ENCODE data around the gene CCDC187. TPM values are rescaled to one million over a fixed set of nuclear protein-coding genes. Genes with fewer than 3 reads are reported as not detected.

Gene CCDC187
- total RNA-seq, 1 experiment from 2014 or later, result not detected

DNA sequence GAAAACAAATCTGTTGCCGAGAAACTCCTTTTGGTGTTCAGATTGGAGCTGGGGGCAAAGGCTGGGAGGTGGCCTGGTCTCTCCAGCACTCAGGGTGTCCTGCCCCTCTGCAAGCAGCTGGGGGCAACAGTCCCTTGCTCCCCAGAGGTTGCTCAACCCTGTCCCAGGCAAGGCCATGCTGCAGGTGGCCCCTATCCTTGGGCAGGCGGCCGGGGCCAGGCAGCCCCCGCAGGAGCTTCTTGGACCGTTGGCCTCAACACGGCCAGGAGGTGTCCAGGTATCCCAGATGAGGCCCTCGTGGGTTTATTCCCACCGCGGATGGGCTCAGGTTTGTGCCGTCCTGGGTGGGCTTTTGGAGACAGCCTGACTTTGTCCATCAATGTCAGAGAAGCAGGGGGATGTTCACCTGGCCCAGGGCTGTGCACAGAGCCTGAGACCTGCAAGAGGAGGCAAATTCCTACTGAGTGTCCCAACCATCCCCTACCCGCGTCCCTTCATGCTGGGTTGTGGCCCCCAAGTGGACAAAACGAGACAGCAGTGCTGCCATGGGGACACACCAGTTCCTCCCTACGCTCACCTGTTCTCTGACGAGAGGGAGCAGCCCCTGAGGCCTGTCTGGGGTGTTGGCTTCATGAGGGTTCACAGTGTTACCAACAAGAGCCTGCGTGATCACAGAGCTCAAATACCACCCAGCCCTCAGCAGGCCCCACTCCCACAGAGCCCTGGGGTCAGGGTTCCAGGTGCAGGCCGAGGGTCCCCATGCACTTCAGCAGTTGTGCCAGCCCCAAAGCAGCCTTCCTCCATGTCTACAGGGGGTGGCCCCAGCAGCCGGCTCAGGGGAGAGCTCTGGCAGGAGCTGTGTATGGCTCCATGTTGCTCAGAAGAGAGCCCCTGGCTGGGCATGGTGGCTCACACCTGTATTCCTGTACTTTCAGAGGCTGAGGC lies 9.5 kb upstream of the CCDC187 start:
- Histone ChIP-seq H3K9me3 (ENCODE audit: low read depth, low read length, poor library complexity, severe bottlenecking) (peaks cover 11% of the 10 kb centered on the region), H3K4me3 (ENCODE audit: low read depth, low read length, poor library complexity, severe bottlenecking) (no peak overlapping the region), H3K36me3 (ENCODE audit: insufficient read depth, low read length, poor library complexity, severe bottlenecking) (no peaks in the 10 kb centered on the region), H3K27ac (ENCODE audit: low read depth, low read length, poor library complexity, severe bottlenecking) (no peak overlapping the region), H3K27me3 (replicated peaks; ENCODE audit: insufficient read depth, low read depth, low read length, poor library complexity) (no peaks in the 10 kb centered on the region), H3K4me1 (ENCODE audit: insufficient read depth, low read length, poor library complexity, severe bottlenecking) (peaks cover 16% of the 10 kb centered on the region)
- TF ChIP-seq, protein P1, sequence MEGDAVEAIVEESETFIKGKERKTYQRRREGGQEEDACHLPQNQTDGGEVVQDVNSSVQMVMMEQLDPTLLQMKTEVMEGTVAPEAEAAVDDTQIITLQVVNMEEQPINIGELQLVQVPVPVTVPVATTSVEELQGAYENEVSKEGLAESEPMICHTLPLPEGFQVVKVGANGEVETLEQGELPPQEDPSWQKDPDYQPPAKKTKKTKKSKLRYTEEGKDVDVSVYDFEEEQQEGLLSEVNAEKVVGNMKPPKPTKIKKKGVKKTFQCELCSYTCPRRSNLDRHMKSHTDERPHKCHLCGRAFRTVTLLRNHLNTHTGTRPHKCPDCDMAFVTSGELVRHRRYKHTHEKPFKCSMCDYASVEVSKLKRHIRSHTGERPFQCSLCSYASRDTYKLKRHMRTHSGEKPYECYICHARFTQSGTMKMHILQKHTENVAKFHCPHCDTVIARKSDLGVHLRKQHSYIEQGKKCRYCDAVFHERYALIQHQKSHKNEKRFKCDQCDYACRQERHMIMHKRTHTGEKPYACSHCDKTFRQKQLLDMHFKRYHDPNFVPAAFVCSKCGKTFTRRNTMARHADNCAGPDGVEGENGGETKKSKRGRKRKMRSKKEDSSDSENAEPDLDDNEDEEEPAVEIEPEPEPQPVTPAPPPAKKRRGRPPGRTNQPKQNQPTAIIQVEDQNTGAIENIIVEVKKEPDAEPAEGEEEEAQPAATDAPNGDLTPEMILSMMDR (conservative IDR thresholded peaks at IDR 0.05; ENCODE audit: low read depth, low read length), result no peak
- no peak for TF ChIP-seq EZH2 (IDR thresholded peaks at IDR 0.05; ENCODE audit: borderline replicate concordance, low read depth, low read length, poor library complexity, severe bottlenecking)
- no peak for DNase-seq (ENCODE audit: low spot score)
- intact Hi-C loops (cut with micrococcal nuclease; ENCODE audit: unreplicated experiment), result no loop called here
- BruUV-seq (replicated peaks), result no TSS peak
- POLR2A ChIA-PET (ENCODE audit: low non-redundant PET), result no interaction called here
- CTCF ChIA-PET, result interaction anchor here (1.3 kb wide), 2 partner anchors 10 to 50 kb away, joined by 3 to 4 read pairs; partner anchors contain the start of gene DNLZ

- peak; percentile 36 for DNase-seq (ENCODE audit: low spot score)
- ChIA-PET CTCF (interaction anchor here (1.3 kb wide), 2 partner anchors 11 to 51 kb away, joined by 3 to 4 read pairs; partner anchors contain the start of gene DNLZ), POLR2A (ENCODE audit: low non-redundant PET) (no interaction called here)
- Histone ChIP-seq H3K27me3 (replicated peaks; ENCODE audit: insufficient read depth, low read depth, low read length, poor library complexity) (no peaks in the 10 kb centered on the region), H3K4me3 (ENCODE audit: low read depth, low read length, poor library complexity, severe bottlenecking) (no peak overlapping the region), H3K36me3 (ENCODE audit: insufficient read depth, low read length, poor library complexity, severe bottlenecking) (no peaks in the 10 kb centered on the region), H3K4me1 (ENCODE audit: insufficient read depth, low read length, poor library complexity, severe bottlenecking) (peaks cover 16% of the 10 kb centered on the region), H3K9me3 (ENCODE audit: low read depth, low read length, poor library complexity, severe bottlenecking) (peaks cover 11% of the 10 kb centered on the region), H3K27ac (ENCODE audit: low read depth, low read length, poor library complexity, severe bottlenecking) (no peak overlapping the region)
- BruUV-seq (replicated peaks), result no TSS peak
- intact Hi-C loops (cut with micrococcal nuclease; ENCODE audit: unreplicated experiment), result no loop called here
- TF ChIP-seq EZH2 (IDR thresholded peaks at IDR 0.05; ENCODE audit: borderline replicate concordance, low read depth, low read length, poor library complexity, severe bottlenecking), result no peak
- TF ChIP-seq, protein P1 (conservative IDR thresholded peaks at IDR 0.05; ENCODE audit: low read depth, low read length), result peak; percentile 61
Observed at GRCh38 chr9:136312436-136312835, 8.5 kb upstream of the CCDC187 start.

GRCh38 chr9:136312009-136312375 lies 8.1 kb upstream of the CCDC187 start:
- intact Hi-C loops (cut with micrococcal nuclease; ENCODE audit: unreplicated experiment), result no loop called here
- no peak for DNase-seq (ENCODE audit: low spot score)
- no peak overlapping the region for H3K4me3 ChIP-seq (ENCODE audit: low read depth, low read length, poor library complexity, severe bottlenecking)
- ChIA-PET POLR2A (ENCODE audit: low non-redundant PET) (no interaction called here), CTCF (interaction anchor here (1.3 kb wide), 1 partner anchor 51 kb away, joined by 3 read pairs; the partner anchor contains the start of gene DNLZ)
- no peak overlapping the region for H3K27ac ChIP-seq (ENCODE audit: low read depth, low read length, poor library complexity, severe bottlenecking)
- peaks cover 11% of the 10 kb centered on the region for H3K9me3 ChIP-seq (ENCODE audit: low read depth, low read length, poor library complexity, severe bottlenecking)
- H3K27me3 ChIP-seq (replicated peaks; ENCODE audit: insufficient read depth, low read depth, low read length, poor library complexity), result no peaks in the 10 kb centered on the region
- TF ChIP-seq EZH2 (IDR thresholded peaks at IDR 0.05; ENCODE audit: borderline replicate concordance, low read depth, low read length, poor library complexity, severe bottlenecking), result no peak
- TF ChIP-seq, protein P1 (conservative IDR thresholded peaks at IDR 0.05; ENCODE audit: low read depth, low read length), result no peak
- H3K4me1 ChIP-seq (ENCODE audit: insufficient read depth, low read length, poor library complexity, severe bottlenecking), result peaks cover 16% of the 10 kb centered on the region
- no peaks in the 10 kb centered on the region for H3K36me3 ChIP-seq (ENCODE audit: insufficient read depth, low read length, poor library complexity, severe bottlenecking)
- no TSS peak for BruUV-seq (replicated peaks)
